Stimulated activated CD4-positive, alpha-beta T cell treated with anti-CD3 and anti-CD28 coated beads, Interleukin-1b, Interleukin-23, amount 100 ng/mL, for 4 hours (primary cell): ENCODE data around the gene CD24.
A peak's percentile ranks its signal among the peaks of the same experiment; 100 is the strongest.

ENCODE experiments used
- DNase-seq, 2 donors: peaks; one replicate each; pipeline ENCODE4 v3.0.0-alpha.2; 2020; ENCODE audit warnings: low read depth in 2 of 2

CD24 gene

GRCh38 chr6:106967936-106968555, 6.5 kb downstream of the CD24 start:
- no peak for DNase-seq

- no peak for DNase-seq
Observed at GRCh38 chr6:106966671-106967640, 7.6 kb downstream of the CD24 start.

- DNase-seq, result no peak
Observed at GRCh38 chr6:106966229-106966628, 8.3 kb downstream of the CD24 start.

- DNase-seq, result no peak
Observed at GRCh38 chr6:106964954-106965353, 9.6 kb downstream of the CD24 start.

GRCh38 chr6:106964099-106964498, 10.4 kb downstream of the CD24 start:
- no peak for DNase-seq

GRCh38 chr6:106963544-106963943, 11.0 kb downstream of the CD24 start:
- DNase-seq, result no peak

GRCh38 chr6:106961801-106962200, 12.7 kb downstream of the CD24 start:
- DNase-seq, result no peak

GRCh38 chr6:106961136-106961535, 13.4 kb downstream of the CD24 start:
- DNase-seq, result no peak

- DNase-seq, result no peak
Observed at GRCh38 chr6:106959985-106960384, 14.5 kb downstream of the CD24 start.

- no peak for DNase-seq
Observed at GRCh38 chr6:106939848-106940247, 34.7 kb downstream of the CD24 start.

GRCh38 chr6:106939208-106939607, 35.3 kb downstream of the CD24 start:
- DNase-seq, result no peak

GRCh38 chr6:106927531-106928398, 46.8 kb downstream of the CD24 start:
- peak; percentile 7 to 17 for DNase-seq

GRCh38 chr6:106925948-106926347, 48.6 kb downstream of the CD24 start:
- no peak for DNase-seq

GRCh38 chr6:106924694-106925523, 49.6 kb downstream of the CD24 start:
- DNase-seq, result no peak

GRCh38 chr6:106922626-106923025, 51.9 kb downstream of the CD24 start:
- no peak for DNase-seq
